Transverse colon (tissue), 4 donors: ENCODE results near the gene TPT1. TPM values are rescaled to one million over a fixed set of nuclear protein-coding genes. Genes with fewer than 3 reads are reported as not detected.
"Not testable (repeated sequence)": the region's sequence is repeated elsewhere in the genome, so short reads cannot be mapped to it uniquely, and the experiment has no call there.

Experiments used
- DNase-seq: peaks from one replicate; pipeline ENCODE4 v3.0.0-alpha.2; 2019
- H3K27ac ChIP-seq, 4 donors: fragments of 200-600 bp; sonication (generic); 2 replicates each; pipeline ENCODE4 v1.5.1; 2016 to 2018; ENCODE audit warnings: inconsistent platforms in 4 of 4
- H3K27me3 ChIP-seq: fragments of 200-600 bp; sonication (generic); 2 replicates; pipeline ENCODE4 v1.5.1; 2017; ENCODE audit warnings: inconsistent platforms
- H3K36me3 ChIP-seq, 4 donors: fragments of 200-600 bp; sonication (generic); 2 replicates each; pipeline ENCODE4 v1.5.1; 2017 to 2019; ENCODE audit warnings: inconsistent platforms in 4 of 4
- H3K4me1 ChIP-seq, 4 donors: fragments of 200-600 bp; sonication (generic); 2 replicates each; pipeline ENCODE4 v1.5.1; 2017 to 2020; ENCODE audit warnings: inconsistent platforms in 4 of 4
- H3K4me3 ChIP-seq, 4 donors: fragments of 200-600 bp; sonication (generic); 1 replicate in 1 of 4; 2 replicates in 3 of 4; pipeline versions ENCODE4 v1.5.1 to v1.6.1; 2017 to 2019; ENCODE audit warnings: inconsistent platforms in 4 of 4
- H3K9me3 ChIP-seq, 2 donors: fragments of 200-600 bp; sonication (generic); 2 replicates each; pipeline ENCODE4 v1.5.1; 2017 to 2019; ENCODE audit warnings: inconsistent platforms in 2 of 2
- CTCF ChIP-seq, 5 experiments: fragments of 200-600 bp in 3 of 5; fragments of 450-650 bp in 2 of 5; sonication (generic) in 3 of 5; IDR thresholded peaks; 1 replicate in 2 of 5; 2 replicates in 3 of 5; pipeline ENCODE4 v1.5.1; 2016 to 2017; ENCODE audit warnings: antibody characterized with exemption in 5 of 5, inconsistent platforms in 3 of 5, mild to moderate bottlenecking in 2 of 5, moderate library complexity in 1 of 5
- EP300 ChIP-seq: sonication (generic); formaldehyde crosslinking; IDR thresholded peaks from one replicate; pipeline ENCODE4 v1.6.1; 2017; ENCODE audit warnings: antibody characterized with exemption, low read depth
- POLR2A ChIP-seq: fragments of 450-650 bp; IDR thresholded peaks from one replicate; pipeline ENCODE4 v1.6.1; 2016; ENCODE audit warnings: antibody characterized with exemption, mild to moderate bottlenecking, moderate library complexity
- POLR2AphosphoS5 ChIP-seq, 3 donors: sonication (generic); formaldehyde crosslinking; IDR thresholded peaks; one replicate each; pipeline ENCODE4 v1.6.1; 2016; ENCODE audit warnings: antibody characterized with exemption in 3 of 3
- WGBS, 2 donors: methylation state at CpG; one replicate each; pipeline ENCODE4 v1.1.5; 2018; ENCODE audit warnings: low coverage in 1 of 2; 5-methylcytosine and 5-hydroxymethylcytosine counted together
- in situ Hi-C, 4 donors: fragments of 200-750 bp; cut with MboI; loops; one replicate each; pipeline versions ENCODE4 v1.15.0 to v1.15.1; 2017; ENCODE audit warnings: low sequenced_read_pairs in 3 of 4, low pct_ligation_motif_present in 1 of 4, low pct_unique_long_range_greater_than_20kb in 1 of 4
- intact Hi-C: fragments of 100-400 bp; cut with DNase I; formaldehyde crosslinking; loops from one replicate; pipeline ENCODE4 v1.15.1; 2023; ENCODE audit warnings: low total_unique reads
- total RNA-seq, 4 donors: library from RNA; depleted of rRNA; stranded (reverse); fragments of >200 nt; gene quantifications; one replicate each; pipeline ENCODE4 v1.1.0, GENCODE V29; 2016

The TPT1 gene
- total RNA-seq, 4 donors from 2014 or later = 1,485 to 2,679 (median 2,380) TPM

- Histone ChIP-seq H3K27me3 (no peaks in the 10 kb centered on the region), H3K27ac (no peak overlapping the region), H3K9me3 (no peaks in the 10 kb centered on the region), H3K36me3 (peaks cover 0 to 37% (median 12%) of the 10 kb centered on the region in 4 donors), H3K4me1 (no peaks in the 10 kb centered on the region), H3K4me3 (no peak overlapping the region)
- no peak for TF ChIP-seq CTCF (IDR thresholded peaks at IDR 0.05)
- no peak for TF ChIP-seq POLR2AphosphoS5 (IDR thresholded peaks at IDR 0.05)
- TF ChIP-seq POLR2A = no peak
- TF ChIP-seq EP300 = no peak
- intact Hi-C loops (loop anchor here (1.0 kb wide), 1 partner anchor 17 kb away; no protein-coding TSS in a partner anchor), in situ Hi-C loops (loop anchor here in 2 of 4 donors (25.0 kb wide), 1 partner anchor 137 kb away; no protein-coding TSS in a partner anchor)
- 94 to 99% methylated on average over 6 to 8 of the region's 8 CpGs for WGBS, 2 donors
- no peak for DNase-seq
Observed at GRCh38 chr13:45350152-45350551, 9.2 kb upstream of the TPT1 start.

- in situ Hi-C loops (no loop called here), intact Hi-C loops (no loop called here)
- WGBS, 2 donors = 43 to 69% methylated on average over 2 of the region's 2 CpGs
- Histone ChIP-seq H3K36me3 (peaks cover 0 to 41% (median 9%) of the 10 kb centered on the region in 4 donors), H3K4me1 (no peaks in the 10 kb centered on the region), H3K27me3 (no peaks in the 10 kb centered on the region), H3K9me3 (no peaks in the 10 kb centered on the region), H3K4me3 (no peak overlapping the region), H3K27ac (no peak overlapping the region)
- no peak for DNase-seq
- TF ChIP-seq CTCF (IDR thresholded peaks at IDR 0.05) (no peak), POLR2A (no peak), POLR2AphosphoS5 (IDR thresholded peaks at IDR 0.05) (no peak), EP300 (no peak)
Observed at GRCh38 chr13:45349438-45349837, 8.5 kb upstream of the TPT1 start.

- H3K27me3 ChIP-seq, H3K27ac ChIP-seq, H3K9me3 ChIP-seq, H3K4me3 ChIP-seq, DNase-seq, intact Hi-C loops, in situ Hi-C loops: not testable (repeated sequence)
- Histone ChIP-seq H3K36me3 (peaks cover 0 to 39% (median 11%) of the 10 kb centered on the region in 4 donors), H3K4me1 (peaks cover 13 to 24% (median 23%) of the 10 kb centered on the region in 4 donors)
- WGBS, 2 donors = 97 to 99% methylated on average over 8 of the region's 8 CpGs
Observed at GRCh38 chr13:45344064-45344463, 3.1 kb upstream of the TPT1 start.

- H3K9me3 ChIP-seq, in situ Hi-C loops, intact Hi-C loops, H3K27me3 ChIP-seq, H3K4me3 ChIP-seq, DNase-seq: not testable (repeated sequence)
- peaks cover 0 to 44% (median 15%) of the 10 kb centered on the region in 4 donors for H3K36me3 ChIP-seq
- peak overlapping the region in 3 of 4 donors; percentile 96 to 100 (median 98) for H3K27ac ChIP-seq
- peaks cover 23 to 34% (median 33%) of the 10 kb centered on the region in 4 donors for H3K4me1 ChIP-seq
- 90 to 95% methylated on average over 8 to 9 of the region's 9 CpGs for WGBS, 2 donors
Observed at GRCh38 chr13:45343102-45343501, 2.1 kb upstream of the TPT1 start.

- Histone ChIP-seq H3K4me3 (peak overlapping the region in 1 of 4 donors; percentile 64), H3K36me3 (peaks cover 0 to 46% (median 18%) of the 10 kb centered on the region in 4 donors), H3K4me1 (peaks cover 27 to 38% (median 37%) of the 10 kb centered on the region in 4 donors), H3K27ac (peak overlapping the region; percentile 96 to 100 (median 99))
- in situ Hi-C loops, DNase-seq, H3K9me3 ChIP-seq, intact Hi-C loops, H3K27me3 ChIP-seq: not testable (repeated sequence)
- 95% methylated on average over 14 of the region's 14 CpGs; no CpG with 5 or more reads in 1 of the 2 donors for WGBS, 2 donors
Observed at GRCh38 chr13:45342668-45343067, 1.7 kb upstream of the TPT1 start.
